ENCODE measurements around the gene PHACTR1.

PHACTR1 gene

GRCh38 chr6:12947967-12948366 lies 231.4 kb downstream of the PHACTR1 start:
- peak overlapping the region; percentile 59 for H3K27ac ChIP-seq (replicated peaks)
- no peak overlapping the region for H3K4me3 ChIP-seq (replicated peaks; ENCODE audit: insufficient read depth, low read length)
- H3K27me3 ChIP-seq (ENCODE audit: insufficient read depth, poor library complexity, severe bottlenecking) = no peaks in the 10 kb centered on the region
- TF ChIP-seq POLR2AphosphoS5 (IDR thresholded peaks at IDR 0.05; ENCODE audit: low read depth) = no peak
- TF ChIP-seq REST (IDR thresholded peaks at IDR 0.05; ENCODE audit: insufficient replicate concordance, low read depth) = no peak
- TF ChIP-seq CTCF (IDR thresholded peaks at IDR 0.05; ENCODE audit: insufficient read depth, low read length) = no peak
- no peak for TF ChIP-seq GABPA (IDR thresholded peaks at IDR 0.05; ENCODE audit: low read depth)
- no peak; the same call in 1 of the 2 replicates for TF ChIP-seq SPI1 (IDR thresholded peaks at IDR 0.05; ENCODE audit: borderline replicate concordance, low read depth)
- DNase-seq (ENCODE audit: low read depth in 1 of 2, low spot score in 1 of 2) = peak in 1 of 2 experiments; percentile 10

GRCh38 chr6:12950976-12951375 lies 234.4 kb downstream of the PHACTR1 start:
- no peak for DNase-seq (ENCODE audit: low read depth in 1 of 2, low spot score in 1 of 2)
- H3K27ac ChIP-seq (replicated peaks) = no peak overlapping the region
- no peak for TF ChIP-seq SPI1 (IDR thresholded peaks at IDR 0.05; ENCODE audit: borderline replicate concordance, low read depth)
- TF ChIP-seq GABPA (IDR thresholded peaks at IDR 0.05; ENCODE audit: low read depth) = no peak
- no peak for TF ChIP-seq POLR2AphosphoS5 (IDR thresholded peaks at IDR 0.05; ENCODE audit: low read depth)
- TF ChIP-seq CTCF (IDR thresholded peaks at IDR 0.05; ENCODE audit: insufficient read depth, low read length) = no peak
- TF ChIP-seq REST (IDR thresholded peaks at IDR 0.05; ENCODE audit: insufficient replicate concordance, low read depth) = no peak
- no peaks in the 10 kb centered on the region for H3K27me3 ChIP-seq (ENCODE audit: insufficient read depth, poor library complexity, severe bottlenecking)
- no peak overlapping the region for H3K4me3 ChIP-seq (replicated peaks; ENCODE audit: insufficient read depth, low read length)

GRCh38 chr6:12951415-12951814 lies 234.8 kb downstream of the PHACTR1 start:
- Histone ChIP-seq H3K27me3 (ENCODE audit: insufficient read depth, poor library complexity, severe bottlenecking) (no peaks in the 10 kb centered on the region), H3K4me3 (replicated peaks; ENCODE audit: insufficient read depth, low read length) (no peak overlapping the region), H3K27ac (replicated peaks) (no peak overlapping the region)
- DNase-seq (ENCODE audit: low read depth in 1 of 2, low spot score in 1 of 2) = no peak
- TF ChIP-seq REST (IDR thresholded peaks at IDR 0.05; ENCODE audit: insufficient replicate concordance, low read depth) (no peak), POLR2AphosphoS5 (IDR thresholded peaks at IDR 0.05; ENCODE audit: low read depth) (no peak), CTCF (IDR thresholded peaks at IDR 0.05; ENCODE audit: insufficient read depth, low read length) (no peak), GABPA (IDR thresholded peaks at IDR 0.05; ENCODE audit: low read depth) (no peak), SPI1 (IDR thresholded peaks at IDR 0.05; ENCODE audit: borderline replicate concordance, low read depth) (no peak)
